Osteoblast (primary cell): ENCODE data around the gene EVI5L. TPM values are rescaled to one million over a fixed set of nuclear protein-coding genes. Genes with fewer than 3 reads are reported as not detected.

ENCODE experiments used
- DNase-seq: peaks from one replicate; pipeline ENCODE4 v3.0.0; 2011; ENCODE audit warnings: low spot score, mixed read lengths; ENCODE audit not compliant: insufficient read length; ENCODE audit errors: missing footprints
- H2AFZ ChIP-seq: 2 replicates; pipeline ENCODE4 v1.6.0; 2011; ENCODE audit warnings: mild to moderate bottlenecking, low read length
- H3K27ac ChIP-seq: 2 replicates; pipeline ENCODE4 v1.5.1; 2011; ENCODE audit warnings: mild to moderate bottlenecking, low read depth, low read length, moderate library complexity
- H3K27me3 ChIP-seq: 2 replicates; pipeline ENCODE4 v1.6.0; 2012; ENCODE audit warnings: mild to moderate bottlenecking, control low read depth, inconsistent platforms, low read length, moderate library complexity; ENCODE audit not compliant: insufficient read depth
- H3K36me3 ChIP-seq: 2 replicates; pipeline ENCODE4 v1.5.1; 2011; ENCODE audit warnings: mild to moderate bottlenecking, low read length, control low read depth, moderate library complexity; ENCODE audit not compliant: insufficient read depth
- H3K4me1 ChIP-seq: 2 replicates; pipeline ENCODE4 v1.5.1; 2011; ENCODE audit warnings: mild to moderate bottlenecking, low read length, control low read depth, moderate library complexity; ENCODE audit not compliant: insufficient read depth
- H3K4me2 ChIP-seq: 2 replicates; pipeline ENCODE4 v1.6.0; 2011; ENCODE audit warnings: mild to moderate bottlenecking, low read length; ENCODE audit not compliant: insufficient read depth
- H3K4me3 ChIP-seq: fragments of 200-600 bp; sonication (generic); 3 replicates; pipeline ENCODE4 v1.5.1; 2012; ENCODE audit warnings: mild to moderate bottlenecking, low read length, inconsistent platforms; ENCODE audit not compliant: insufficient read depth
- H3K79me2 ChIP-seq: 2 replicates; pipeline ENCODE4 v1.6.0; 2012; ENCODE audit warnings: mild to moderate bottlenecking, low read length, control low read depth, inconsistent platforms; ENCODE audit not compliant: insufficient read depth
- H3K9me3 ChIP-seq: 2 replicates; pipeline ENCODE4 v1.5.1; 2011; ENCODE audit warnings: low read depth, low read length, control low read depth
- H4K20me1 ChIP-seq: 2 replicates; pipeline ENCODE4 v1.6.0; 2012; ENCODE audit warnings: mild to moderate bottlenecking, low read length, control low read depth; ENCODE audit not compliant: insufficient read depth
- CTCF ChIP-seq: IDR thresholded peaks from 2 replicates; pipeline ENCODE4 v1.5.1; 2011; ENCODE audit warnings: mild to moderate bottlenecking, low read depth, low read length, moderate library complexity; ENCODE audit errors: extremely low read depth
- total RNA-seq: library from RNA; depleted of rRNA; stranded (reverse); fragments of >200 nt; gene quantifications from 2 replicates; pipeline ENCODE4 v1.2.3, GENCODE V29; 2012

The EVI5L gene
- total RNA-seq, 1 donor = 26.1 TPM

DNA sequence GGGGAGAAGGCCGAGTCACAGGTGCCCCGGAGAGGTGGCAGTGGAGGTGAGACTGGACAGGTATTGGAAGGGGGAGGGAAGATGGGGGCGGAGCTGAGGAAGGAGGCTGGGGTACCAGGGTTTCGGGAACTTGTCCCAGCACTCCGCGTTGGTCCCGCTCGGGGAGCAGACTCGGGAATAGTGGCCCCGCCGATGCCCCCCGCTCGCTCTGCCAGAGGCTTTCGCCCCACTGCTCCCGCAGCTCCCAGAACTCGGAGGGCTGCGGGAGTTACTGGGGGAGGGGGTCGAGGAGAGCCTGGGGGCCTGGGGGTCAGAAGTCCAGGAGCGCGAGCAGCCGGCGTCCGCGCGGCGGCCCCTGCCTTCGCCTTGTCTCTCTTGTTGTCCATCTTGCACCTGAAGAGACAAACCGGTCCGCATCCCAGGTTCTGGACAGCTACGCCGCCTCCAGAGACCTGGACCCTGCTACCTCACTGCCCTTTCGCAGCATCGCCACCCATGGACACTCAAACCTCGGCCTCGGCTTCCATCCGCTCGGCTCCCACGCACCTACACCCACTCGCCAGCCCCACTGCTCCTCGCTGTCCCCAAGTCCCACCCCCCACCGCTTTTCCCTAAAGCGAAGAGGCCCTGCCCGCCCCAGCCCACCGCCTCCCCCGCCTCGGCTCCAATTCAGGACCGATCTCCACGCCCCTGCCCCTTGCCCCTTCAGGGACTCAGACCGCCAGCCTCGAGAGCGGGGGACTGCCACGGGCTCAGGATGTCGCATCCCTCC is 43.5 kb downstream of the EVI5L start:
- Histone ChIP-seq H4K20me1 (no peaks in the 10 kb centered on the region), H3K27ac (no peak overlapping the region), H3K79me2 (no peaks in the 10 kb centered on the region), H3K9me3 (no peaks in the 10 kb centered on the region), H3K4me3 (no peak overlapping the region), H3K36me3 (no peaks in the 10 kb centered on the region), H2AFZ (no peak overlapping the region), H3K4me1 (peaks cover 15% of the 10 kb centered on the region), H3K27me3 (peaks cover 25% of the 10 kb centered on the region), H3K4me2 (no peak overlapping the region)
- peak; percentile 78 for DNase-seq
- no peak for TF ChIP-seq CTCF

DNA sequence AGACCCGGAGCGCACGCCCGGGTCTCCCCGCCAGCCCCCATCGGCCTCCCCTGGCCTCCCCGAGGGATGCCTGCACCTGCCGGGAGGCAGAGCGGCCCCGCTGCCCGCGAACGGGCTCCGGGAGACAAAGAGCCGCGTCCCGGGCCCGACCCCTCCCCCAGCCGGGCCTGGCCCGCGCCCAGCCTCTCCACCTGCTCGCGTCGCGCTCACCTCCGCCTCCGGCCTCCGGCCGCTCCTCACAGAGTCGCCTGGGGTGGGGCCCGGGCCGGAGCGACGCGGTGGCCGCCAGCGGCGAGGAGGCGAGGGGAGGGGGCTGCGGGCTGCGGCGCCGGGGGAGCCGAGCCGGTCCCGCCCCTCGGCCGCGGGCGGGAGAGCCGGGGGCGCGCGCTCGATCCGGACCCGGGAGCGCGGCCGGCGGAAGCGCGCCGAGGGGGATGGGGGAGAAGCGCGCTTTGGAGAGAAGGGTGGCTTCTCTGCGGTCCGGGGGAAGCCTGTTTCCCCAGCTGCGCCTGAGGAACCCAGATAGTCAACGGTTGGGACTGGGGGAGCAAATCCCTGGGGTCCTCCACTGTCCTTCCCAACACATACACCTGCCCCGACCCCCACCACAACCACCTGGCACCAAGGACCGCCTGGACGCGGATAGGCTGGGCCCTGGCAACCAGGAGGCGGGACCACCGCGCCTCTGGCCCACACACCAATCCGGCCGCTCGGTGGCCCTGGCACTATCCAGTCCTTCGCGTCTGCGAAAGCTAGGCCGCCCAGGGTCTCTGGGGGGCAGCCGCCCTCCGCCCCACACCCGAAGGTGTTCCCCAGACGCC is 44.3 kb downstream of the EVI5L start, which contains the start of gene PRR36:
Gene PRR36 (minus strand): TSS at position 315 of the 821 bp plus-strand sequence. CDS start 701 bp downstream, outside the sequence.
- H3K9me3 ChIP-seq = no peaks in the 10 kb centered on the region
- TF ChIP-seq CTCF = no peak
- no peaks in the 10 kb centered on the region for H3K36me3 ChIP-seq
- no peaks in the 10 kb centered on the region for H4K20me1 ChIP-seq
- no peak within 1 kb of the TSS for H2AFZ ChIP-seq
- H3K27ac ChIP-seq = no peak within 1 kb of the TSS
- peaks cover 9% of the 10 kb centered on the region for H3K4me1 ChIP-seq
- no peaks in the 10 kb centered on the region for H3K79me2 ChIP-seq
- H3K27me3 ChIP-seq = peaks cover 25% of the 10 kb centered on the region
- no peak within 1 kb of the TSS for H3K4me2 ChIP-seq
- DNase-seq = peak; percentile 81
- no peak within 1 kb of the TSS for H3K4me3 ChIP-seq

DNA sequence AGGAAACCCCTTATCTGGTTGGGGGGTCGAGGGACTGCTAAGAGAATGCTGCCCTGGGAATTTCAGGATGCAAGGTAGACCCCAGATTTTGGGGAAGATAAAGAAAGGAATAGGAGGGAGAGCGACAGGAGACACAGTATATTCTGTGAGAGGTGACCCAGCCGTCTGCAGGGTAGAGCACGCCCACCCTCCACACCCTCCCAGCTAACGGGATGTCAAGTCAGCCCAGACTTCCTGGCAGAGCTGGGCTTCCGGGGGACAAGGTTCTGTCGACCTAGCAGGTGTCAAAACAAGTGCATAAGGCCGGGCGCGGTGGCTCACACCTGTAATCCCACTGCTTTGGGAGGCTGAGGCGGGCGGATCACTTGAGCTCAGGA is 44.9 kb downstream of the EVI5L start:
- H3K27ac ChIP-seq = no peak overlapping the region
- no peak overlapping the region for H3K4me2 ChIP-seq
- H3K4me3 ChIP-seq = no peak overlapping the region
- DNase-seq = peak; percentile 21
- TF ChIP-seq CTCF = no peak
- H3K36me3 ChIP-seq = no peaks in the 10 kb centered on the region
- no peaks in the 10 kb centered on the region for H3K79me2 ChIP-seq
- H3K9me3 ChIP-seq = no peaks in the 10 kb centered on the region
- no peak overlapping the region for H2AFZ ChIP-seq
- H3K27me3 ChIP-seq = peaks cover 25% of the 10 kb centered on the region
- H3K4me1 ChIP-seq = peaks cover 9% of the 10 kb centered on the region
- no peaks in the 10 kb centered on the region for H4K20me1 ChIP-seq

DNA sequence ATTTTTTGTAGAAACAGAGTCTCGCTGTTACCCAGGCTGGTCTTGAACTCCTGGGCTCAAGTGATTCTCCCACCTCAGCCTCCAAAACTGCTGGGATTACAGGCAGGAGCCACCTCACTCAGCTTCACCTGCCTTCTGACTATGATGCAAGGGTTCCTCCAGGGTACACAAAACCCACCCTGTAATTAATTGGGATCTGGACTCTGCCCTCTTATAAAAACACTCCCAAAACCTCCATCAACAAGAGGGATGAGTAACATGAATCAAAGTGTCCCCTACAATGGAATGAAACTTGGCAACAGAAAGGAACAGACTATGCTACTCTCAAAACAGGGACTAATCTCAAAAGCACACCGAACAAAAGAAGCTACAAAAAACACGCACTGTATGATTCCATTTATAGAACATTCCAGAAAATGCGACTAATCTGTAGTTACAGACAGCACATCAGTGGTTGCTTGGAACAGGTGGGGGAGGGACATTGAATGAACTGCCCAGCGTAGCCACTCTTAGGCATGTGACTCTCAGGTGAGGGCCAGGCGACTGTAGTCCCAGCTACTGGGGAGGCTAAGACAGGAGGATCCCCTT is 47.3 kb downstream of the EVI5L start:
- no peaks in the 10 kb centered on the region for H4K20me1 ChIP-seq
- no peaks in the 10 kb centered on the region for H3K9me3 ChIP-seq
- peaks cover 25% of the 10 kb centered on the region for H3K27me3 ChIP-seq
- DNase-seq = peak; percentile 81
- no peak overlapping the region for H3K4me3 ChIP-seq
- H3K4me2 ChIP-seq = peak overlapping the region; percentile 23
- no peak for TF ChIP-seq CTCF
- H3K27ac ChIP-seq = no peak overlapping the region
- H3K4me1 ChIP-seq = peaks cover 4% of the 10 kb centered on the region
- H3K36me3 ChIP-seq = no peaks in the 10 kb centered on the region
- H2AFZ ChIP-seq = peak overlapping the region; percentile 29
- H3K79me2 ChIP-seq = no peaks in the 10 kb centered on the region
